GF-D8 (cell line): ENCODE data around the gene ADAD2.

Experiments
- DNase-seq: peaks from one replicate; lab custom pipeline; 2025; lab: John Stamatoyannopoulos, UW

ADAD2 gene

DNA sequence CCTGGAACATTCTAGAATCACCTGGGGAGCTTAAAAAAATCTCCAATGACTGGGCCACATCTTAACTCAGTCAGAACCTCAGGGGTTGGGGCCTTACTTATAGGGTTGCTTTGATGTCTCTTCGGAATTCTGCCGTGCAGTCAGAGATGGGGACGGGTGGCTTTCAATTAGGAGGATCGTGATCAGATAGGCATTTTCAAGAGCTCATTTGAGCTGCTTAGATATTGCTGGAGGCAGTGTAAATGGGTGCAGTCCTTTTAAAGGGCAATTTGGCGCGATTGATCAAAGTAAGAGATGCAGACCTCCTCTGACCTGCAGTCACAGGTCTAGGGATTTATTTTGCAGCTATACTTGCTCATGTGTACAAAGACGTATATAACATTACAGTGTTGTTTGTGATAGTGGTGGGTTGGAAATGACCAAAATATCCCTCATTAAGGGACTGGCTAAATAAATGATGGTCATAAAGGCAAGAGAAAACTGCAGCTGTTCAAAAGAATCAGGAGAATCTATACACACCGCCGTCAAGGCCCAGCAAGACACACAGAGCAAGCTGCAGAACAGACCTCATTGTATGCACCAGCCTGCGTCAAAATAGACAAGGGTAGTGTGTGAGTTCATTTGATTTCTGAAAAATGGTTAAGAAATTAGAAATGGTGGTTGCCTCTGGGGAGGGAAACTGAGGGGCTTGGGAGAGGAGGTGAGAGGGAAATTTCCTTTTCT, 55.2 kb downstream of the ADAD2 start:
- no peak for DNase-seq

DNA sequence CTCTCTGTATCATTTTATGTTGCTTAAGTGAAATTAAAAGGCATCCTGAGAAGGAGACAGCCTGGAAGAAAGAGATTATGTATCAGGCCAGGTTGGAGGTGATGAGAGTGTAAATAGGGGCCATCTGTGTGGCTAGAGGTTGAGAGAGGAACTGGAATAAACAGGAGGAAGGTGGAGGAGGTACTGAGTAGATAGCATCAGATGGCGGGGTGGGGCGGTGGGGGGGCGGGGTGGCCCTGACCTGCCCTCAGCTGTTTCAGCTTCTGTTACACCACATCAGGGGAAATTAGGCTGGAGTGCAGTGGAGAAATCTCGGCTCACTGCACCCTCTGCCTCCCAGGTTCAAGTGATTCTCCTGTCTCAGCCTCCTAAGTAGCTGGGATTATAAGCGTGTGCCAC, 55.7 kb downstream of the ADAD2 start:
- no peak for DNase-seq
